Measurements from ENCODE around the gene DNAH8.

DNAH8 gene

GRCh38 chr6:38730140-38730862 is 15.2 kb downstream of the DNAH8 start:
- no peak for DNase-seq
- in situ Hi-C loops (cut with HindIII; ENCODE audit: low pct_ligation_motif_present, low pct_unique_long_range_greater_than_20kb, low sequenced_read_pairs): no loop called here

GRCh38 chr6:38736951-38737350 is 21.8 kb downstream of the DNAH8 start:
- no peak for DNase-seq
- in situ Hi-C loops (cut with HindIII; ENCODE audit: low pct_ligation_motif_present, low pct_unique_long_range_greater_than_20kb, low sequenced_read_pairs): no loop called here

- DNase-seq: no peak
- in situ Hi-C loops (cut with HindIII; ENCODE audit: low pct_ligation_motif_present, low pct_unique_long_range_greater_than_20kb, low sequenced_read_pairs): no loop called here
Observed at GRCh38 chr6:38738261-38738660, 23.1 kb downstream of the DNAH8 start.

GRCh38 chr6:38739532-38739931 is 24.4 kb downstream of the DNAH8 start:
- DNase-seq: peak; percentile 7
- in situ Hi-C loops (cut with HindIII; ENCODE audit: low pct_ligation_motif_present, low pct_unique_long_range_greater_than_20kb, low sequenced_read_pairs): no loop called here

- no peak for DNase-seq
- in situ Hi-C loops (cut with HindIII; ENCODE audit: low pct_ligation_motif_present, low pct_unique_long_range_greater_than_20kb, low sequenced_read_pairs): no loop called here
Observed at GRCh38 chr6:38749473-38749872, 34.4 kb downstream of the DNAH8 start.

GRCh38 chr6:38750968-38751615 is 36.0 kb downstream of the DNAH8 start:
- DNase-seq: no peak
- in situ Hi-C loops (cut with HindIII; ENCODE audit: low pct_ligation_motif_present, low pct_unique_long_range_greater_than_20kb, low sequenced_read_pairs): no loop called here

- no peak for DNase-seq
- in situ Hi-C loops (cut with HindIII; ENCODE audit: low pct_ligation_motif_present, low pct_unique_long_range_greater_than_20kb, low sequenced_read_pairs): no loop called here
Observed at GRCh38 chr6:38753707-38754106, 38.6 kb downstream of the DNAH8 start.

GRCh38 chr6:38755207-38755606 is 40.1 kb downstream of the DNAH8 start:
- in situ Hi-C loops (cut with HindIII; ENCODE audit: low pct_ligation_motif_present, low pct_unique_long_range_greater_than_20kb, low sequenced_read_pairs): no loop called here
- no peak for DNase-seq

GRCh38 chr6:38755874-38756273 is 40.8 kb downstream of the DNAH8 start:
- DNase-seq: no peak
- in situ Hi-C loops (cut with HindIII; ENCODE audit: low pct_ligation_motif_present, low pct_unique_long_range_greater_than_20kb, low sequenced_read_pairs): no loop called here

GRCh38 chr6:38760097-38760496 is 45.0 kb downstream of the DNAH8 start:
- no peak for DNase-seq
- in situ Hi-C loops (cut with HindIII; ENCODE audit: low pct_ligation_motif_present, low pct_unique_long_range_greater_than_20kb, low sequenced_read_pairs): no loop called here

- in situ Hi-C loops (cut with HindIII; ENCODE audit: low pct_ligation_motif_present, low pct_unique_long_range_greater_than_20kb, low sequenced_read_pairs): no loop called here
- DNase-seq: no peak
Observed at GRCh38 chr6:38762848-38763247, 47.7 kb downstream of the DNAH8 start.

GRCh38 chr6:38767560-38767959 is 52.4 kb downstream of the DNAH8 start:
- in situ Hi-C loops (cut with HindIII; ENCODE audit: low pct_ligation_motif_present, low pct_unique_long_range_greater_than_20kb, low sequenced_read_pairs): no loop called here
- no peak for DNase-seq

GRCh38 chr6:38773338-38773737 is 58.2 kb downstream of the DNAH8 start:
- DNase-seq: peak; percentile 45
- in situ Hi-C loops (cut with HindIII; ENCODE audit: low pct_ligation_motif_present, low pct_unique_long_range_greater_than_20kb, low sequenced_read_pairs): no loop called here

GRCh38 chr6:38774929-38775707 is 60.0 kb downstream of the DNAH8 start:
- in situ Hi-C loops (cut with HindIII; ENCODE audit: low pct_ligation_motif_present, low pct_unique_long_range_greater_than_20kb, low sequenced_read_pairs): no loop called here

GRCh38 chr6:38775870-38776269 is 60.8 kb downstream of the DNAH8 start:
- DNase-seq: no peak
- in situ Hi-C loops (cut with HindIII; ENCODE audit: low pct_ligation_motif_present, low pct_unique_long_range_greater_than_20kb, low sequenced_read_pairs): no loop called here

More at GRCh38 chr6:38774929-38775707, 60.0 kb downstream of the DNAH8 start:
- DNase-seq: no peak

GRCh38 chr6:38776515-38776914 is 61.4 kb downstream of the DNAH8 start:
- DNase-seq: peak; percentile 4
- in situ Hi-C loops (cut with HindIII; ENCODE audit: low pct_ligation_motif_present, low pct_unique_long_range_greater_than_20kb, low sequenced_read_pairs): no loop called here

- DNase-seq: no peak
- in situ Hi-C loops (cut with HindIII; ENCODE audit: low pct_ligation_motif_present, low pct_unique_long_range_greater_than_20kb, low sequenced_read_pairs): no loop called here
Observed at GRCh38 chr6:38779310-38780062, 64.4 kb downstream of the DNAH8 start.

- DNase-seq: no peak
- in situ Hi-C loops (cut with HindIII; ENCODE audit: low pct_ligation_motif_present, low pct_unique_long_range_greater_than_20kb, low sequenced_read_pairs): no loop called here
Observed at GRCh38 chr6:38782616-38783015, 67.5 kb downstream of the DNAH8 start.

Data from ACHN (cell line).